Endothelial cell of umbilical vein (primary cell): ENCODE measurements around the gene HDAC4. TPM values are rescaled to one million over a fixed set of nuclear protein-coding genes. Genes with fewer than 3 reads are reported as not detected.

Experiments used
- BruUV-seq: library from RNA; stranded (reverse); fragments of 400-500 nt; replicated peaks from 2 replicates; lab custom pipeline; 2021; lab: Mats Ljungman, UMichigan
- CTCF ChIA-PET: fragments of 300-600, 350-600 bp; sonication (Branson Sonifier 250); formaldehyde crosslinking; loops from one replicate; lab custom pipeline; 2021; ENCODE audit warnings: antibody characterized with exemption, inconsistent platforms; lab: Charles Lee
- POLR2A ChIA-PET: fragments of 300-600, 350-600 bp; sonication (Branson Sonifier 250); formaldehyde crosslinking; loops from one replicate; lab custom pipeline; 2021; ENCODE audit warnings: antibody characterized with exemption, inconsistent platforms; lab: Charles Lee
- DNase-seq: peaks from one replicate; pipeline ENCODE4 v3.0.0-alpha.2; 2011; ENCODE audit warnings: low read depth, low spot score
- FAIRE-seq: peaks from 2 replicates; lab custom pipeline; 2011; peaks lifted over from hg19 to GRCh38; lab: Jason Lieb, UNC
- H2AFZ ChIP-seq: 2 replicates; pipeline ENCODE4 v1.6.0; 2012; ENCODE audit warnings: low read depth, low read length, control low read depth, inconsistent platforms
- H3K27ac ChIP-seq: 2 replicates; pipeline ENCODE4 v1.5.1; 2011; ENCODE audit warnings: low read depth, mild to moderate bottlenecking, control low read depth, low read length, moderate library complexity; ENCODE audit not compliant: insufficient read depth
- H3K27me3 ChIP-seq, 2 experiments: 2 replicates each; pipeline versions ENCODE4 v1.6.0 to v1.6.1; 2011; ENCODE audit warnings: low read length in 2 of 2, mixed read lengths in 1 of 2; ENCODE audit not compliant: control insufficient read depth in 2 of 2, insufficient read depth in 2 of 2
- H3K36me3 ChIP-seq, 2 experiments: 2 replicates in 1 of 2; 3 replicates in 1 of 2; pipeline ENCODE4 v1.5.1; 2011; ENCODE audit warnings: low read length in 2 of 2, mild to moderate bottlenecking in 1 of 2, moderate library complexity in 1 of 2; ENCODE audit not compliant: control insufficient read depth in 2 of 2, insufficient read depth in 2 of 2; ENCODE audit errors: extremely low read depth in 1 of 2
- H3K4me1 ChIP-seq: 3 replicates; pipeline ENCODE4 v1.5.1; 2011; ENCODE audit warnings: mild to moderate bottlenecking, low read length; ENCODE audit not compliant: control insufficient read depth, insufficient read depth; ENCODE audit errors: extremely low read depth
- H3K4me2 ChIP-seq: 2 replicates; pipeline ENCODE4 v1.6.1; 2011; ENCODE audit warnings: low read length, control low read depth, mixed read lengths; ENCODE audit not compliant: insufficient read depth
- H3K4me3 ChIP-seq, 3 experiments: fragments of 200-600 bp in 1 of 3; sonication (generic), shearing (Covaris generic) in 1 of 3; replicated peaks in 1 of 3; 2 replicates each; pipeline ENCODE4 v1.5.1; 2011 to 2016; ENCODE audit warnings: control low read depth in 3 of 3, low read length in 3 of 3, mild to moderate bottlenecking in 2 of 3, inconsistent platforms in 1 of 3, low read depth in 1 of 3, moderate library complexity in 1 of 3; ENCODE audit not compliant: insufficient read depth in 1 of 3
- H3K79me2 ChIP-seq: 2 replicates; pipeline ENCODE4 v1.6.0; 2012; ENCODE audit warnings: low read length, inconsistent platforms; ENCODE audit not compliant: control insufficient read depth, insufficient read depth
- H3K9ac ChIP-seq: replicated peaks from 2 replicates; pipeline ENCODE3; 2011; ENCODE audit warnings: low read length, control low read depth; ENCODE audit not compliant: insufficient read depth; ENCODE audit errors: extremely low read depth
- H3K9me1 ChIP-seq: replicated peaks from 3 replicates; pipeline ENCODE4 v1.6.0; 2011; ENCODE audit warnings: mild to moderate bottlenecking, low read length; ENCODE audit not compliant: control insufficient read depth, insufficient read depth; ENCODE audit errors: extremely low read depth
- H3K9me3 ChIP-seq: replicated peaks from 2 replicates; pipeline ENCODE4 v1.5.1; 2012; ENCODE audit warnings: low read length, inconsistent platforms; ENCODE audit not compliant: control insufficient read depth, insufficient read depth
- H4K20me1 ChIP-seq: replicated peaks from 2 replicates; pipeline ENCODE3; 2011; ENCODE audit warnings: mild to moderate bottlenecking, low read length; ENCODE audit not compliant: control insufficient read depth, insufficient read depth; ENCODE audit errors: extremely low read depth
- CTCF ChIP-seq, 2 donors: IDR thresholded peaks; 1 replicate in 1 of 2; 2 replicates in 1 of 2; pipeline ENCODE4 v1.5.1; 2011; ENCODE audit warnings: low read length in 2 of 2, mild to moderate bottlenecking in 2 of 2, moderate library complexity in 2 of 2, control low read depth in 1 of 2, inconsistent platforms in 1 of 2, low read depth in 1 of 2; ENCODE audit not compliant: insufficient read depth in 1 of 2; ENCODE audit errors: extremely low read depth in 1 of 2
- EZH2 ChIP-seq: IDR thresholded peaks from 2 replicates; pipeline ENCODE4 v1.6.1; 2012; ENCODE audit warnings: borderline replicate concordance, low read depth, mild to moderate bottlenecking, moderate library complexity, low read length, inconsistent platforms; ENCODE audit not compliant: severe bottlenecking
- FOS ChIP-seq: IDR thresholded peaks from 2 replicates; pipeline ENCODE4 v1.6.1; 2011; ENCODE audit warnings: mild to moderate bottlenecking, low read length, moderate library complexity, borderline replicate concordance; ENCODE audit not compliant: insufficient read depth
- GATA2 ChIP-seq: IDR thresholded peaks from 2 replicates; pipeline ENCODE4 v1.7.0; 2011; ENCODE audit warnings: low read depth, mild to moderate bottlenecking, moderate library complexity, mixed read lengths, low read length; ENCODE audit not compliant: insufficient read length, insufficient read depth
- JUN ChIP-seq: IDR thresholded peaks from 2 replicates; pipeline ENCODE4 v1.6.1; 2011; ENCODE audit warnings: borderline replicate concordance, low read depth; ENCODE audit not compliant: insufficient read length, insufficient read depth
- MAX ChIP-seq: IDR thresholded peaks from 2 replicates; pipeline ENCODE4 v1.6.1; 2011; ENCODE audit not compliant: insufficient read depth, insufficient read length
- MYC ChIP-seq: IDR thresholded peaks from one replicate; pipeline ENCODE4 v1.6.1; 2011; ENCODE audit warnings: mild to moderate bottlenecking, low read depth, low read length
- POLR2A ChIP-seq: IDR thresholded peaks from 2 replicates; pipeline ENCODE4 v1.6.1; 2012; ENCODE audit warnings: low read depth, mild to moderate bottlenecking, control low read depth, low read length
- POLR2AphosphoS5 ChIP-seq: IDR thresholded peaks from 2 replicates; pipeline ENCODE4 v1.6.1; 2012; ENCODE audit warnings: low read depth, mild to moderate bottlenecking, control low read depth, low read length, moderate library complexity; ENCODE audit not compliant: insufficient read depth
- dilution Hi-C: fragments of 300-500 bp; cut with MboI; formaldehyde crosslinking; loops from one replicate; pipeline ENCODE4 v1.15.0; 2019; ENCODE audit warnings: low sequenced_read_pairs; ENCODE audit not compliant: extremely low pct_ligation_motif_present
- intact Hi-C: fragments of 100-400 bp; cut with micrococcal nuclease; formaldehyde crosslinking; loops from one replicate; pipeline ENCODE4 v1.10.0; 2022
- polyA plus RNA-seq, 4 experiments: library from polyadenylated mRNA; depleted of rRNA in 3 of 4; stranded (reverse) in 3 of 4; unstranded in 1 of 4; fragments of >200 nt; gene quantifications; 2 replicates each; pipeline versions ENCODE4 v1.2.1 to v1.2.3, GENCODE V29; 2011 to 2012; ENCODE audit warnings: missing spikeins in 1 of 4
- total RNA-seq: library from RNA; stranded (reverse); gene quantifications from 2 replicates; pipeline ENCODE4 v1.2.3, GENCODE V29; 2021

The HDAC4 gene
- total and polyA plus RNA-seq, 2 donors (not counting 3 experiments of a cell fraction or from before 2014, with no cell fraction given) = 13.4 to 33.0 TPM

GRCh38 chr2:239168575-239168974 is 232.2 kb downstream of the HDAC4 start:
- Histone ChIP-seq H3K9me1 (no peaks in the 10 kb centered on the region), H3K4me2 (no peak overlapping the region), H3K9ac (no peak overlapping the region), H2AFZ (no peak overlapping the region), H4K20me1 (no peaks in the 10 kb centered on the region), H3K4me1 (no peaks in the 10 kb centered on the region), H3K36me3 (peaks cover 0 to 2% of the 10 kb centered on the region in 2 experiments), H3K27ac (no peak overlapping the region), H3K9me3 (no peaks in the 10 kb centered on the region), H3K79me2 (no peaks in the 10 kb centered on the region), H3K4me3 (no peak overlapping the region), H3K27me3 (no peaks in the 10 kb centered on the region)
- BruUV-seq = no TSS peak
- TF ChIP-seq MYC (no peak), POLR2AphosphoS5 (no peak), EZH2 (no peak)
- POLR2A ChIA-PET = no interaction called here
- DNase-seq = no peak
- FAIRE-seq = no peak
- intact Hi-C loops (no loop called here), dilution Hi-C loops (no loop called here)
- CTCF ChIA-PET = no interaction called here

DNA sequence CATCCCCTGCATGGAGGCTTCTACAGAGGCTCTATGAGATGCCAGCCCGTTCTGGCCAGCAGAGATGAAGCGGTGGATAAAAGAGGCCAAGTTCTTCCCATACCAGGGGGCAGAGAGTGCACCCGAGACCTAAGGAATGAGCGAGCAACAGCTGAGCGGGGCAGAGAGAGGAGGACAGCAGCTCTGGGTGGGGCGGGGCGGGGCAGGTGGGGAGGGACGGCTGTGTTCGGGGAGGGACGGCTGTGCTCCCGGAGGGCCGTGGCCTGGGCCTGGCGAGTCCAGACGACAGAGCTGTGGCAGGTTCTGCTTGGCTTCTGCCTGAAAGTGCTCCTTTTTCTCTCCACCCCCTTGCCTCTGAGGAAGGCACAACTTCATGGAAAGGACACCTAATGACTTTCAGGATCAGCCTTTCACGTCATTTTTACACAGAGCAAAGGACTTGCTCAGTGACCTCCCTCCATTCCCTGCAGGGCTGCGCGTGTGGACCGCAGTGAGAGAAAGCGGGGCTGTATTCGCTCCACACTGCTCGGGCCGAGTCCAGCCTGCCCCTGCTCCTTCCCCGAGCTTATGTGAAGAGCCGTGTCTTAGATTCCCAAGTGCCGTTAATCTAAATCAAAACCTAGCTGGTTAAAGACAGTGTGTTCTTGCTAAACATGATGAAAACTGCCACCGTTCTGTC is 232.9 kb downstream of the HDAC4 start:
- CTCF ChIA-PET = no interaction called here
- H3K4me2 ChIP-seq = no peak overlapping the region
- no peaks in the 10 kb centered on the region for H3K27me3 ChIP-seq
- dilution Hi-C loops (no loop called here), intact Hi-C loops (no loop called here)
- H3K27ac ChIP-seq = no peak overlapping the region
- H3K36me3 ChIP-seq = peaks cover 0 to 4% of the 10 kb centered on the region in 2 experiments
- H3K4me3 ChIP-seq = no peak overlapping the region
- no peak for TF ChIP-seq MAX
- no peak for TF ChIP-seq FOS
- no peak for TF ChIP-seq POLR2AphosphoS5
- no peak for TF ChIP-seq JUN
- TF ChIP-seq MYC = no peak
- no peak for TF ChIP-seq EZH2
- TF ChIP-seq POLR2A = no peak
- TF ChIP-seq GATA2 = no peak
- no peak for TF ChIP-seq CTCF (IDR thresholded peaks at IDR 0.05; ENCODE audit: extremely low read depth in 1 of 2, insufficient read depth in 1 of 2, low read depth in 1 of 2, low read length in 2 of 2)
- H3K9ac ChIP-seq = no peak overlapping the region
- H3K9me3 ChIP-seq = no peaks in the 10 kb centered on the region
- H2AFZ ChIP-seq = no peak overlapping the region
- no peaks in the 10 kb centered on the region for H3K9me1 ChIP-seq
- no TSS peak for BruUV-seq
- no peaks in the 10 kb centered on the region for H3K4me1 ChIP-seq
- FAIRE-seq (no peak), DNase-seq (no peak)
- no peaks in the 10 kb centered on the region for H3K79me2 ChIP-seq
- POLR2A ChIA-PET = no interaction called here
- H4K20me1 ChIP-seq = no peaks in the 10 kb centered on the region
